MM.1S (cell line): ENCODE data around the gene STIM1.

Experiments
- EZH2 ChIP-seq: fragments of 300-600 bp; sonication (generic); optimal IDR thresholded peaks from 2 replicates; pipeline ENCODE3; 2017; ENCODE audit warnings: low read depth, mild to moderate bottlenecking, antibody characterized with exemption, low read length, mixed read lengths
- EZH2phosphoT487 ChIP-seq: fragments of 300-600 bp; sonication (generic); IDR thresholded peaks from 2 replicates; pipeline ENCODE4 v1.6.1; 2018; ENCODE audit warnings: antibody characterized with exemption, low read length
- TF ChIP-seq, protein P1 (sequence below): fragments of 300-600 bp; sonication (generic); IDR thresholded peaks from 2 replicates; pipeline ENCODE4 v1.5.1; 2016; ENCODE audit warnings: antibody characterized with exemption, low read length, mixed read lengths

- TF ChIP-seq, protein P1, sequence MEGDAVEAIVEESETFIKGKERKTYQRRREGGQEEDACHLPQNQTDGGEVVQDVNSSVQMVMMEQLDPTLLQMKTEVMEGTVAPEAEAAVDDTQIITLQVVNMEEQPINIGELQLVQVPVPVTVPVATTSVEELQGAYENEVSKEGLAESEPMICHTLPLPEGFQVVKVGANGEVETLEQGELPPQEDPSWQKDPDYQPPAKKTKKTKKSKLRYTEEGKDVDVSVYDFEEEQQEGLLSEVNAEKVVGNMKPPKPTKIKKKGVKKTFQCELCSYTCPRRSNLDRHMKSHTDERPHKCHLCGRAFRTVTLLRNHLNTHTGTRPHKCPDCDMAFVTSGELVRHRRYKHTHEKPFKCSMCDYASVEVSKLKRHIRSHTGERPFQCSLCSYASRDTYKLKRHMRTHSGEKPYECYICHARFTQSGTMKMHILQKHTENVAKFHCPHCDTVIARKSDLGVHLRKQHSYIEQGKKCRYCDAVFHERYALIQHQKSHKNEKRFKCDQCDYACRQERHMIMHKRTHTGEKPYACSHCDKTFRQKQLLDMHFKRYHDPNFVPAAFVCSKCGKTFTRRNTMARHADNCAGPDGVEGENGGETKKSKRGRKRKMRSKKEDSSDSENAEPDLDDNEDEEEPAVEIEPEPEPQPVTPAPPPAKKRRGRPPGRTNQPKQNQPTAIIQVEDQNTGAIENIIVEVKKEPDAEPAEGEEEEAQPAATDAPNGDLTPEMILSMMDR: no peak
- TF ChIP-seq EZH2: no peak
- no peak for TF ChIP-seq EZH2phosphoT487
These were observed 192.9 kb downstream of the STIM1 start for GRCh38 chr11:4048340-4048739.
